KOPT-K1 (cell line): ENCODE results near the gene RAB1A.
"Not testable (repeated sequence)": the region's sequence is repeated elsewhere in the genome, so short reads cannot be mapped to it uniquely, and the experiment has no call there.

ENCODE experiments used
- H3K27ac ChIP-seq: fragments of 200-600 bp; sonication (generic); 2 replicates; pipeline ENCODE4 v1.5.1; 2016; ENCODE audit warnings: antibody characterized with exemption, mild to moderate bottlenecking, low read depth, low read length; ENCODE audit not compliant: poor library complexity, severe bottlenecking
- H3K36me3 ChIP-seq: fragments of 200-600 bp; sonication (generic); 2 replicates; pipeline ENCODE4 v1.5.1; 2017; ENCODE audit warnings: antibody characterized with exemption, mild to moderate bottlenecking, low read length, moderate library complexity; ENCODE audit not compliant: insufficient read depth
- H3K9me3 ChIP-seq: fragments of 200-600 bp; sonication (generic); 2 replicates; pipeline ENCODE4 v1.5.1; 2017; ENCODE audit warnings: antibody characterized with exemption, low read length, mild to moderate bottlenecking; ENCODE audit not compliant: insufficient read depth, poor library complexity, severe bottlenecking

RAB1A gene

DNA sequence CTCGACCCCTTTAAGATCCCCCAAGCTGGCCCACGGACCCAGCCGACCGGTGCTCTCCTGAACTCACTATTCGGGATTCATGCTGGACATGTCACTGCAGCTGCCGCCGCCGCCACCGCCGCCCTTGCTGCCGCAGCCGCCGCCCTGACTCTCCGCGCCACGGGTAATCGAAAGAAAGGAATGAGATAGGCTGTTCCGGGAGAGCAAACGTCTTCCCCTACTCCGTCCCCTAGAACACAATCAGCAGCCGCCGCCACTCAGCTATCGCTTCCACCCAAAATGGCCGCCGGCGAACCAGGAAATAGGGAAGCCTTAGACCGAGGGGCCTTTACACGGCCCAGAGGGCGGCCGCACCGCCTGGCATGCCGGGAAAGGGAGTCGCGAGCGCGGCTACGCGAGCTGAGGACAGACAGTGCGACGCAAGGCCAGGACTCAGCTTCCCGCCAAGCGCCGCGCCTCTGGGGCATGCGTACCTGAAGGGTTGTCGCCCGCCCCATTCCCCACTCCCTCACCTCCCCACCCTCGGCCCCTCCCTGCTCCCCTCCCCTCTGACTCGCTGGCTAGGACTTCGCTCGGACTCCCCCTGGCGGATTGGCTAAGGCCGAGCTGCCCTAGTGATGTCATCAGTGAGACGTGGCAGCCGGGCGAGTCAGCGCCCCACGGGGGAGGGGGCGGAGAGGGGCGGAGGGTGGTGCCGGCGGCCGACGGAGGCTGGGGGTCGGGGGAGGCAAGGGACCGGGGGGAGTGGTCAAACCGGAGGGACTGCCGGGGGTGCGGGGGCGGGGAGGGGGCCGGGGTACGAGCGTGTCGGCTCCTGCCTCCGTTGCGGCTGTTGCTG, at the start of gene RAB1A:
RAB1A (minus strand) TSS at position 281 of the 838 bp plus-strand sequence; CDS start at position 90, 191 bp downstream.
- no peaks in the 10 kb centered on the region for H3K9me3 ChIP-seq
- H3K27ac ChIP-seq = peak within 1 kb of the TSS; percentile 79
- no peaks in the 10 kb centered on the region for H3K36me3 ChIP-seq

- no peaks in the 10 kb centered on the region for H3K9me3 ChIP-seq
- H3K27ac ChIP-seq = no peak overlapping the region
Observed at GRCh38 chr2:65177751-65178442, 48.0 kb upstream of the RAB1A start.

GRCh38 chr2:65175894-65176530, 46.1 kb upstream of the RAB1A start:
- Histone ChIP-seq H3K9me3 (no peaks in the 10 kb centered on the region), H3K36me3 (no peaks in the 10 kb centered on the region)

More at GRCh38 chr2:65177751-65178442, 48.0 kb upstream of the RAB1A start:
- no peaks in the 10 kb centered on the region for H3K36me3 ChIP-seq

DNA sequence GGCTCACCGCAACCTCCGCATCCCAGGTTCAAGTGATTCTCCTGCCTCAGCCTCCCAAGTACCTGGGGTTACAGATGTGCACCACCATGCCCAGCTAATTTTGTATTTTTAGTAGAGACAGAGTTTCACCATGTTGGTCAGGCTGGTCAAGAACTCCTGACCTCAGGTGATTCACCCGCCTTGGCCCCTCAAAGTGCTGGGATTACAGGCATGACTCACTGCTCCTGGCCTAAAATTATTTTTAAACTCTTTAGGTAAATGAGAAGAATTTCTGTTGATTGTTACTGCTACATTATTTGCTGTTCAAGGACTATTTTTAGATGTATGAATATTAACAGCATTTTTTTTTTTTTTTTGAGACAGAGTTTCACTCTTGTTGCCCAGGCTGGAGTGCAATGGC, 44.1 kb upstream of the RAB1A start:
- H3K9me3 ChIP-seq, H3K36me3 ChIP-seq, H3K27ac ChIP-seq: not testable (repeated sequence)

More at GRCh38 chr2:65175894-65176530, 46.1 kb upstream of the RAB1A start:
- no peak overlapping the region for H3K27ac ChIP-seq

DNA sequence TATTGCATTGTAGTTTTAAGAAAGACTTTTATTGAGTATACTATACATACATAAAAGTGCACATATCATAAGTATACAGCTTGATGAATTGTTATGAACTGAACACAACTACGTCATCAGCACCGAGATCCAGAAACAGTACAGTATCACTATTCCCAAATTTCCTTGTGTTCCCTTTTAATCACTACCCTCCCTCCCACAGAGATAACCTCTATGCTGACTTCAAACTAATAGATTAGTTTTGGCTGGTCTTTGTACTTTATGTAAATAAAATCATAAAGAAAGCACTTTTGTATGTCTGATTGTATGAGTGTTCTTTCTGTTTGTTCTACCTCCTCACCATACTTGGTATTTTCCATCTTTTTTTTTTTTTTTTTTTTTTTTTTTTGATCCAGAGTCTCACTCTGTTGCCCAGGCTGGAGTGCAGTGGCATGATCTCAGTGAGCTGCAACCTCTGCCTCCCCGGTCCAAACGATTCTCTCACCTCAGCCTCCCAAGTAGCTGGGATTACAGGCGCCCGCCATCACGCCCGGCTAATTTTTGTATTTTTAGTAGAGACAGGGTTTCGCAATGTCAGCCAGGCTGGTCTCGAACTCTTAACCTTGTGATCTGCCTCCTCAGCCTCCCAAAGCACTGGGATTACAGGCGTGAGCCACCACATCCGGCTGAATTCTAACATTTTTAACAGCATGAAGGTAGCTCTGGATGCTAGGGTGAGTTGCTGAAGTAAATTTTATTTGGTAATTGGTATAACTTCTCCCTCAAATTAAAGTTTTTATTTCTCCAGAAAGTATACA, 43.3 kb upstream of the RAB1A start:
- no peak overlapping the region for H3K27ac ChIP-seq
- no peaks in the 10 kb centered on the region for H3K36me3 ChIP-seq
- H3K9me3 ChIP-seq = no peaks in the 10 kb centered on the region

DNA sequence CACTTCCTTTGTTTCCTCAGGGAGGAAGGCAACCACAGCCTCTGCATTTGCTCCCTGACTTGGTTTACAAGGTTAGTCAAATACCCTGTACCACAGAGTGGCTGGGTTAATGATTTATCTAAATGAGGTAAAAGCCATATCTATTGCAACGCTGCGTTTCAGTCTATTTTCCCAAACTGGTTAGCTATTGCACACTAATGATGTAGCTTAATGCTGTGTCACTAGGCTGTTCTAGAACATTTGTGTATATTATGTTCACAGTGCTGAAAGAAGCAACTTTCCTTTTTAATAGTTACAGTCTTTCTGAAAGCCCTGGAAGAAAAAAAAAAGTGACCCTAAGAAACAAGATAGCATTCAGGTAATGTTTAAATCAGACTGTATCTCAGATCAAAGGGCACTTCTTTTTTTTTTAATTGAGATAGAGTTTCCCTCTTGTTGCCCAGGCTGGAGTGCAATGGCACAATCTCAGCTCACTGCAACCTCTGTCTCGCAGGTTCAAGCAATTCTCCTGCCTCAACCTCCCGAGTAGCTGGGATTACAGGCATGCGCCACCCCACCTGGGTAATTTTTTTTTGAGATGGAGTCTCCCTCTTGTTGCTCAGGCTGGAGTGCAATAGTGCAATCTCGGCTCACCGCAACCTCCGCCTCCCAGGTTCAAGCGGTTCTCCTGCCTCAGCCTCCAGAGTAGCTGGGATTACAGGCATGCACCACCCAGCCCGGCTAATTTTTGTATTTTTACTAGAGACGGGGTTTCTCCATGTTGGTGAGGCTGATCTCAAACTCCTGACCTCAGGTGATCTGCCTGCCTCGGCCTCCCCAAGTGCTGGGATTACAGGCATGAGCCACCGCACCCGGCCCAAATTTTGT, 40.9 kb upstream of the RAB1A start:
- H3K27ac ChIP-seq, H3K36me3 ChIP-seq, H3K9me3 ChIP-seq: not testable (repeated sequence)

DNA sequence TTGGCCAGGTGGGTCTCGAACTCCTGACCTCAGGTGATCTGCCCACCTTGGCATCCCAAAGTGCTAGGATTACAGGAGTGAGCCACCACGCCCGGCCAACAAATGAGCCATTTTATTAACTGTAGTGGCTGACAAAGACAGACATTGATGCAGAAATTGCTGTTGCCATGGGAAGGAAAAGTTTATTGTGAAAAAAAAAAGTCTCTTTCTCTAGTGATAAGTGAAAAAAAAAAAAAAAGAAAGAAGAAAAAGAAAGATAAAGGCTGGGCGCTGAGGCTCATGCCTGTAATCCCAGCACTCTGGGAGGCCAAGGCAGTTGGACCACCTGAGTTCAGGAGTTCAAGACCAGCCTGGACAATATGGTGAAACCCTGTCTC, 39.8 kb upstream of the RAB1A start:
- no peak overlapping the region for H3K27ac ChIP-seq
- no peaks in the 10 kb centered on the region for H3K36me3 ChIP-seq
- no peaks in the 10 kb centered on the region for H3K9me3 ChIP-seq

GRCh38 chr2:65165558-65165957, 35.7 kb upstream of the RAB1A start:
- no peaks in the 10 kb centered on the region for H3K36me3 ChIP-seq
- no peaks in the 10 kb centered on the region for H3K9me3 ChIP-seq
- H3K27ac ChIP-seq = no peak overlapping the region

GRCh38 chr2:65164426-65164891, 34.6 kb upstream of the RAB1A start:
- Histone ChIP-seq H3K9me3 (no peaks in the 10 kb centered on the region), H3K36me3 (no peaks in the 10 kb centered on the region), H3K27ac (no peak overlapping the region)

- no peaks in the 10 kb centered on the region for H3K9me3 ChIP-seq
- H3K27ac ChIP-seq = no peak overlapping the region
Observed at GRCh38 chr2:65161551-65162100, 31.7 kb upstream of the RAB1A start.

GRCh38 chr2:65159906-65160305, 30.0 kb upstream of the RAB1A start:
- peak overlapping the region; percentile 64 for H3K27ac ChIP-seq
- no peaks in the 10 kb centered on the region for H3K9me3 ChIP-seq
- no peaks in the 10 kb centered on the region for H3K36me3 ChIP-seq

More at GRCh38 chr2:65161551-65162100, 31.7 kb upstream of the RAB1A start:
- no peaks in the 10 kb centered on the region for H3K36me3 ChIP-seq

DNA sequence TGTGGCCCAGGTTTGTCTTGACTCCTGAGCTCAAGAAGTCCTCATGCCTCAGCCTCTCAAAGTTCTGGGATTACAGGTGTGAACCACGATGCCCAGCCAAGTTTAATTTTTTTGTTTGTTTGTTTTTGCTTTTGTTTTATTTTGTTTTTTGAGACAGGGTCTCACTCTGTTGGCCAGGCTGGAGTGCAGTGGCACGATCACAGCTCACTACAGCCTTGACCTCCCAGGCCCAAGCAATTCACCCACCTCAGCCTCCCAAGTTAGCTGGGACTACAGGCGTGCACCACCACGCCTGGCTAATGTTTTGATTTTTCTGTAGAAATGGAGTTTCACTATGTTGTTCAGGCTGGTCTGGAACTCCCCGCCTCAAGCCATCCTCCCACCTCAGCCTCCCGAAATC, 29.4 kb upstream of the RAB1A start:
- Histone ChIP-seq H3K27ac (peak overlapping the region; percentile 64), H3K36me3 (no peaks in the 10 kb centered on the region), H3K9me3 (no peaks in the 10 kb centered on the region)

- no peak overlapping the region for H3K27ac ChIP-seq
- H3K36me3 ChIP-seq = no peaks in the 10 kb centered on the region
- no peaks in the 10 kb centered on the region for H3K9me3 ChIP-seq
Observed at GRCh38 chr2:65158557-65158956, 28.7 kb upstream of the RAB1A start.

GRCh38 chr2:65157856-65158255, 27.9 kb upstream of the RAB1A start:
- H3K27ac ChIP-seq, H3K9me3 ChIP-seq, H3K36me3 ChIP-seq: not testable (repeated sequence)
